ENCODE data around the gene ZBTB20.
A peak's percentile ranks its signal among the peaks of the same experiment; 100 is the strongest.
"Not testable (repeated sequence)": the region's sequence is repeated elsewhere in the genome, so short reads cannot be mapped to it uniquely, and the experiment has no call there.

ZBTB20 gene

DNA sequence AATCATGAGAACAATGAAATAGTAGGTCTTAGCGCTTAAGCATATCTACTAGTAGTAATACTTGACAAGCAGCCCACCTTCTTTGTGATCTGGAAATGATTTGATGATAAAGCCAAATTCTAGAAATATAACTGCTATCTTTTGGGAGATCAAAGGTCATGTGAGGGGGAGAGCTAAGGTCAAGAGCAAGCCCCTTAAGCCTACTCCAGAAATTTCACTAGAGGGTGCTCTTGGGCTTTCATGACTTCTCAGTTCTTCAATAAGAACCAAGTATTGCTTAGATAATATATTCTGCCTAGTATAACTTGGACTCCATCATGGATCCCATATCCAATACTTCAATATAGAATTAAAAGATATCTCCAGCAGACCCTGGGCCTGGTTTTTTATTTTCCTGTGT is 319.6 kb downstream of the ZBTB20 start:
- DNase-seq (ENCODE audit: low read depth), result peak; percentile 18
- TF ChIP-seq, protein P1, sequence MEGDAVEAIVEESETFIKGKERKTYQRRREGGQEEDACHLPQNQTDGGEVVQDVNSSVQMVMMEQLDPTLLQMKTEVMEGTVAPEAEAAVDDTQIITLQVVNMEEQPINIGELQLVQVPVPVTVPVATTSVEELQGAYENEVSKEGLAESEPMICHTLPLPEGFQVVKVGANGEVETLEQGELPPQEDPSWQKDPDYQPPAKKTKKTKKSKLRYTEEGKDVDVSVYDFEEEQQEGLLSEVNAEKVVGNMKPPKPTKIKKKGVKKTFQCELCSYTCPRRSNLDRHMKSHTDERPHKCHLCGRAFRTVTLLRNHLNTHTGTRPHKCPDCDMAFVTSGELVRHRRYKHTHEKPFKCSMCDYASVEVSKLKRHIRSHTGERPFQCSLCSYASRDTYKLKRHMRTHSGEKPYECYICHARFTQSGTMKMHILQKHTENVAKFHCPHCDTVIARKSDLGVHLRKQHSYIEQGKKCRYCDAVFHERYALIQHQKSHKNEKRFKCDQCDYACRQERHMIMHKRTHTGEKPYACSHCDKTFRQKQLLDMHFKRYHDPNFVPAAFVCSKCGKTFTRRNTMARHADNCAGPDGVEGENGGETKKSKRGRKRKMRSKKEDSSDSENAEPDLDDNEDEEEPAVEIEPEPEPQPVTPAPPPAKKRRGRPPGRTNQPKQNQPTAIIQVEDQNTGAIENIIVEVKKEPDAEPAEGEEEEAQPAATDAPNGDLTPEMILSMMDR (conservative IDR thresholded peaks at IDR 0.05; ENCODE audit: low read depth, low read length), result peak; percentile 74
- H3K4me3 ChIP-seq (ENCODE audit: low read length), result no peak overlapping the region

DNA sequence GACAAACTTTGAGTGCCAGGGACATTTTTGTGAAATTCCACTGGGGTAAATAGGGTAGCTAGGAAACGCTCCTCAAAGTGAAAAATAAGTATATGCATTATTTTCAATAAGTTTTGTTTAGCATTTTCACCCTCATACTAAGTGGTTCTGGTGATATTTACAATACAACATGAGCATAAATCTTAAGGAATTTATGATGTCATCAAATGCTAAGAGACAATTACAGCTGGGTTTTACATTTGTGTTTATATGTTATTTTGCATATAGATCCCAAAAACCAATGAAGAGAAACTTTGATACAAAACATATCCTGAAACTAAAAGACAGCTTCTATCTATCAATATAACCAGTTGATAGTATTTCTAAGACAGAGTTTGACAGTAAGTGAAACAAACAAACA is 323.1 kb downstream of the ZBTB20 start:
- no peak for DNase-seq (ENCODE audit: low read depth)
- TF ChIP-seq, protein P1 (conservative IDR thresholded peaks at IDR 0.05; ENCODE audit: low read depth, low read length), result no peak
- H3K4me3 ChIP-seq (ENCODE audit: low read length), result no peak overlapping the region

DNA sequence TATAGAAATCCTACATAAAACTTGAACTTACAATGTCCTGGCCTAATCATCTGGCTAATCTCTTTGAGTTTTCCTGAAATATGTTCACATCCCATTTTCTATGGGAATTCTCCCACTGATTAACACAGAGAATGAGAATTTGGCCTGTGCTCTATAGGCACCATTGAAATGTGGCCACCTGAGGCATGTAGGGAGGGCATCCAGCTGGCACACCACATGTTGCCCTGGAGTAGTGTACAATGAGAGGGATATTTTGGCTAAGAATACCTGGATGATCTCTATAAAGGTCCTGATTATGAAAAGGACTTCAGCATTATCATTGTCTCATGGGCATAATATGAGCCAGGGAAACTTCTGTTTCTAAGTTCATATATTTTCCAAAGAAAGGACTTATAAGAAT is 324.0 kb downstream of the ZBTB20 start:
- TF ChIP-seq, protein P1 (conservative IDR thresholded peaks at IDR 0.05; ENCODE audit: low read depth, low read length), result no peak
- H3K4me3 ChIP-seq (ENCODE audit: low read length), result no peak overlapping the region
- no peak for DNase-seq (ENCODE audit: low read depth)

DNA sequence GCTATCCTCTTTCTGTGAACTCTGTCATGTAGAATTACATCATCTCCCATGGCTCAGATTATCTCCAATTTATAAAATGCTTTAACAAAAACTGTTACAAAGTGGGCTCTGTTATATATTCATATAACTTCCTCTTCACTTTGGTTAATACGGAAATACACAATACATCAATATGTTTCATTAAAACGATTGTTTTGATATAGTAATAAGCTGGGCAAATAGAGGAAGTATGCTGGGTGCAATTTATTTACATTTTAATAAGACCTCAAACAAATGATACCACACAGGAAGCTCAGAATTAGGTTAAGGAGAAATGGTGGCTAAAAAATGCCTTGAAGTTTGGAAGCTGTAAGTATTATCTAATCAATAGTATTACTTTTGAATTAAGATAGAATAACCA is 331.0 kb downstream of the ZBTB20 start:
- TF ChIP-seq, protein P1 (conservative IDR thresholded peaks at IDR 0.05; ENCODE audit: low read depth, low read length), result no peak
- DNase-seq (ENCODE audit: low read depth), result no peak
- no peak overlapping the region for H3K4me3 ChIP-seq (ENCODE audit: low read length)

DNA sequence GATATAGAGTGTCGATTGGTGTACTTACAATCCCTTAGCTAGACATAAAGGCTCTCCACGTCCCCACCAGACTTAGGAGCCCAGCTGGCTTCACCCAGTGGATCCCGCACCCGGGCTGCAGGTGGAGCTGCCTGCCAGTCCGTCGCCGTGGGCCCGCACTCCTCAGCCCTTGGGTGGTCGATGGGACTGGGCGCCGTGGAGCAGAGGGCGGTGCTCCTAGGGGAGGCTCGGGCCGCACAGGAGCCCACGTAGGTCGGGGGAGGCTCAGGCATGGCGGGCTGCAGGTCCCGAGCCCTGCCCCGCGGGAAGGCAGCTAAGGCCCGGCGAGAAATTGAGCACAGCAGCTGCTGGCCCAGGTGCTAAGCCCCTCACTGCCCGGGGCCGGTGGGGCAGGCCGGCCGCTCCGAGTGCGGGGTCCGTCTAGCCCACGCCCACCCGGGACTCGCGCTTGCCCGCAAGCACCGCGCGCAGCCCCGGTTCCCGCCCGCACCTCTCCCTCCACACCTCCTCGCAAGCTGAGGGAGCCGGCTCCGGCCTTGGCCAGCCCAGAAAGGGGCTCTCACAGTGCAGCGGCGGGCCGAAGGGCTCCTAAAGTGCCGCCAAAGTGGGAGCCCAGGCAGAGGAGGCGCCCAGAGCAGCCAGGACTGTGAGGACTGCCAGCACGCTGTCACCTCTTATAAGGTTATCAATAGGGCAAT is 334.4 kb downstream of the ZBTB20 start:
- not testable (repeated sequence) for DNase-seq (ENCODE audit: low read depth)

DNA sequence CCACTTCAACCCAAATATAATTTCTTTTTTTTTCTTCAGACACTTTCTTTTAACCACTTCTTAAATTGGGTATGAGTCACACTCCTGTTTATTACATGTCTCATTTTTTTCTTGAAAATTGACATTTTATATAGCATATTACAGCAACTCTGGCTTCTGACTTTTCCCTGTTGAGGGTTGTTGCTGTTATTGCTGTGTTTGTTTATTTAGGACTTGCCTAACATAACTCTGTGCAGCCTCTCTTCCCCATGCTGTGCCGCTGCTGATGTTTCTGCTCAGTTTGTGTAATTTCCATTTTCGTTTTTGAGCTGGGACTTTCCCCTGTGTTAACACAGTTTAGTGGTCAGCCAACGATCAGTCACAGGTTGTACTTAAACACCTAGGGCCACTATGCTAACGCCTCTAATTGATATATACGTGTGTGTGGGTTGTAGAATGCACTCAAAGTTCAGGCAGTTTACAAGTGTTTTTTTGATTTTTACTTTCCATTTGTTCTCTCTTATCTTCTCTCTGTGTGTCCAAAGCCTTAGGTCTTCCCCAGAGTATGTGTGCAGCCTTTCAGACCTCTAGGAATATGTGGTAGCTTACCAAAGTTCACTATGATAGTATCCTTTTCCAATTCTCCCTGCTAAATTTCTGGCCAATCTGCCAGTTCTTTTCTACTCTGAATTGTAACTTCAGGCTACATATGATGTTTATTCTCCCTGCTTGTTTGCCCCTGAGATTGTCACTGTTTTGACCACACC is 337.2 kb downstream of the ZBTB20 start:
- no peak overlapping the region for H3K4me3 ChIP-seq (ENCODE audit: low read length)
- TF ChIP-seq, protein P1 (conservative IDR thresholded peaks at IDR 0.05; ENCODE audit: low read depth, low read length), result no peak
- DNase-seq (ENCODE audit: low read depth), result no peak

More for the DNA sequence above, 334.4 kb downstream of the ZBTB20 start:
- H3K4me3 ChIP-seq (ENCODE audit: low read length), result not testable (repeated sequence)

DNA sequence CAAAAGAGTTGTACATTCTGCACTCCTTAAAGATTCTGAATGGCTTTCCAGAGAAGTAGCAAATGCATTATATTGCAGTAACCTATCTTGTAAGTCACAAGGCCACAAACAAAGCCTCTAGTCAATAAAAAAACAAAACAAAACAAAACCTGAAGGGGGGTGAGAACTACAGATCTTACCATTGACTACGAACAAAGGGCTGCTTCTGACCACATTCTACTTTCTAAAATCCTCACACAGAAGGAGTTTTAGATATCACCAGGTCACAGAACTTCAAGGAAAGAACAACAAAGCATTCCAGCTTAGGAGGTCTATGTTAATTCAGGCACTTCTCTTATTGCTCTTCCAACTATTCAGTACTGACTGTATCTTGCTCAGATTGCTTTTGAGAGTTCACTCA is 343.0 kb downstream of the ZBTB20 start:
- TF ChIP-seq, protein P1 (conservative IDR thresholded peaks at IDR 0.05; ENCODE audit: low read depth, low read length), result no peak
- DNase-seq (ENCODE audit: low read depth), result no peak

More for the DNA sequence above, 343.0 kb downstream of the ZBTB20 start:
- no peak overlapping the region for H3K4me3 ChIP-seq (ENCODE audit: low read length)
